Mammary epithelial cell (primary cell): ENCODE results near the gene MOB2.

Experiments used
- EZH2 ChIP-seq: IDR thresholded peaks from 2 replicates; pipeline ENCODE4 v1.6.1; 2012; ENCODE audit warnings: low read length, inconsistent platforms, borderline replicate concordance
- TF ChIP-seq, protein P1 (sequence below), 2 donors: IDR thresholded peaks in 1 of 2; conservative IDR thresholded peaks in 1 of 2; 2 replicates each; pipeline ENCODE4 v1.5.1; 2011 to 2012; ENCODE audit warnings: inconsistent platforms in 2 of 2, low read length in 2 of 2, mild to moderate bottlenecking in 2 of 2, control low read depth in 1 of 2, low read depth in 1 of 2; ENCODE audit not compliant: insufficient read depth in 1 of 2; ENCODE audit errors: extremely low read depth in 1 of 2

DNA sequence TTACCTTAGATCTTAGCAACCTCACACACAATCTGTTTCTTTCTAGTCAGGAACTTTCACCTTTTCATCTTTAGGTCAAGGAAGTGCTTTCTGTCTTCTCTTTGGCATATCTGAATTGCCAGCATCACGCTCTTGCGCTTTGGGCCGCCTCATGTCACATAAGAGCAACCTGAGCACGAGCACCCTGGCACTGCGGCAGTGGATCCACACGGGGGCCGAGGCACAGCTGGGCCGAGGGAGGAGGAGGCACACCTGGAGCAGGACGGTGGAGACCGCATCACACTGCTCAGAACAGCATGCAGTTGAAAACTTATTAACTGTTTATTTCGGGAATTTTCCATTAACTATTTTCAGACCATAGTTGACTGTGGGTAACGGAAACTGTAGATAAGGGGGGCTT lies 10.7 kb downstream of the MOB2 start:
- TF ChIP-seq, protein P1, sequence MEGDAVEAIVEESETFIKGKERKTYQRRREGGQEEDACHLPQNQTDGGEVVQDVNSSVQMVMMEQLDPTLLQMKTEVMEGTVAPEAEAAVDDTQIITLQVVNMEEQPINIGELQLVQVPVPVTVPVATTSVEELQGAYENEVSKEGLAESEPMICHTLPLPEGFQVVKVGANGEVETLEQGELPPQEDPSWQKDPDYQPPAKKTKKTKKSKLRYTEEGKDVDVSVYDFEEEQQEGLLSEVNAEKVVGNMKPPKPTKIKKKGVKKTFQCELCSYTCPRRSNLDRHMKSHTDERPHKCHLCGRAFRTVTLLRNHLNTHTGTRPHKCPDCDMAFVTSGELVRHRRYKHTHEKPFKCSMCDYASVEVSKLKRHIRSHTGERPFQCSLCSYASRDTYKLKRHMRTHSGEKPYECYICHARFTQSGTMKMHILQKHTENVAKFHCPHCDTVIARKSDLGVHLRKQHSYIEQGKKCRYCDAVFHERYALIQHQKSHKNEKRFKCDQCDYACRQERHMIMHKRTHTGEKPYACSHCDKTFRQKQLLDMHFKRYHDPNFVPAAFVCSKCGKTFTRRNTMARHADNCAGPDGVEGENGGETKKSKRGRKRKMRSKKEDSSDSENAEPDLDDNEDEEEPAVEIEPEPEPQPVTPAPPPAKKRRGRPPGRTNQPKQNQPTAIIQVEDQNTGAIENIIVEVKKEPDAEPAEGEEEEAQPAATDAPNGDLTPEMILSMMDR (conservative IDR thresholded peaks at IDR 0.05 in 1 of 2, IDR thresholded peaks at IDR 0.05 in 1 of 2; ENCODE audit: extremely low read depth in 1 of 2, insufficient read depth in 1 of 2, low read depth in 1 of 2, low read length in 2 of 2), result no peak
- TF ChIP-seq EZH2, result no peak
